Mesendoderm (in vitro differentiated cells): Measurements from ENCODE around the gene GDAP1L1.
"Not testable (repeated sequence)": the region's sequence is repeated elsewhere in the genome, so short reads cannot be mapped to it uniquely, and the experiment has no call there.

Experiments used
- DNase-seq: peaks from one replicate; pipeline ENCODE4 v3.0.0; 2013
- H2AK5ac ChIP-seq: 2 replicates; pipeline ENCODE4 v1.6.1; 2013; ENCODE audit warnings: low read length, inconsistent platforms
- H2BK120ac ChIP-seq: 2 replicates; pipeline ENCODE4 v1.6.1; 2013; ENCODE audit warnings: low read depth, mild to moderate bottlenecking, low read length, moderate library complexity, mixed read lengths
- H2BK15ac ChIP-seq: replicated peaks from 2 replicates; pipeline ENCODE4 v1.6.1; 2013; ENCODE audit warnings: low read depth, mild to moderate bottlenecking, moderate library complexity
- H2BK5ac ChIP-seq: 2 replicates; pipeline ENCODE4 v1.6.1; 2013; ENCODE audit warnings: low read length, inconsistent platforms
- H3K18ac ChIP-seq: 2 replicates; pipeline ENCODE4 v1.6.1; 2013; ENCODE audit warnings: mild to moderate bottlenecking, low read length, mixed read lengths
- H3K23ac ChIP-seq: one replicate; pipeline ENCODE4 v1.6.1; 2013; ENCODE audit warnings: low read length
- H3K27ac ChIP-seq: 2 replicates; pipeline ENCODE4 v1.5.1; 2013; ENCODE audit warnings: low read depth, mild to moderate bottlenecking, inconsistent platforms, low read length, moderate library complexity
- H3K27me3 ChIP-seq: 2 replicates; pipeline ENCODE4 v1.6.1; 2013; ENCODE audit warnings: low read length, control low read depth, mild to moderate bottlenecking, inconsistent platforms; ENCODE audit not compliant: insufficient read depth, poor library complexity
- H3K36me3 ChIP-seq: 2 replicates; pipeline ENCODE4 v1.6.1; 2013; ENCODE audit warnings: low read length, inconsistent platforms; ENCODE audit not compliant: control insufficient read depth, insufficient read depth
- H3K4ac ChIP-seq: one replicate; pipeline ENCODE4 v1.6.1; 2013; ENCODE audit warnings: low read depth, mild to moderate bottlenecking, low read length, moderate library complexity
- H3K4me1 ChIP-seq: 2 replicates; pipeline ENCODE4 v1.6.1; 2013; ENCODE audit warnings: low read depth, low read length, inconsistent platforms; ENCODE audit not compliant: control insufficient read depth
- H3K4me2 ChIP-seq: 2 replicates; pipeline ENCODE4 v1.6.1; 2013; ENCODE audit warnings: low read length
- H3K4me3 ChIP-seq: 2 replicates; pipeline ENCODE4 v1.5.1; 2013; ENCODE audit warnings: mild to moderate bottlenecking, low read length
- H3K56ac ChIP-seq: one replicate; pipeline ENCODE4 v1.6.1; 2013; ENCODE audit warnings: low read length
- H3K79me1 ChIP-seq: 2 replicates; pipeline ENCODE4 v1.6.1; 2013; ENCODE audit warnings: low read length, inconsistent platforms
- H3K79me2 ChIP-seq: 2 replicates; pipeline ENCODE4 v1.6.1; 2013; ENCODE audit warnings: mild to moderate bottlenecking, low read length; ENCODE audit not compliant: control insufficient read depth, insufficient read depth
- H3K9ac ChIP-seq: 2 replicates; pipeline ENCODE4 v1.6.1; 2013; ENCODE audit warnings: low read length, inconsistent platforms
- H4K5ac ChIP-seq: one replicate; pipeline ENCODE4 v1.6.1; 2013; ENCODE audit warnings: low read length
- H4K8ac ChIP-seq: one replicate; pipeline ENCODE4 v1.6.1; 2013; ENCODE audit warnings: low read depth, mild to moderate bottlenecking, control low read depth, low read length, moderate library complexity
- WGBS: extraction: QIAGEN DNeasy Blood & Tissue Kit; methylation state at CpG from one replicate; pipeline ENCODE4 v1.1.7; 2013; ENCODE audit warnings: low lambda C conversion rate, missing lambda C conversion rate; ENCODE audit not compliant: insufficient coverage; ENCODE audit errors: extremely low coverage; 5-methylcytosine and 5-hydroxymethylcytosine counted together

The GDAP1L1 gene

DNA sequence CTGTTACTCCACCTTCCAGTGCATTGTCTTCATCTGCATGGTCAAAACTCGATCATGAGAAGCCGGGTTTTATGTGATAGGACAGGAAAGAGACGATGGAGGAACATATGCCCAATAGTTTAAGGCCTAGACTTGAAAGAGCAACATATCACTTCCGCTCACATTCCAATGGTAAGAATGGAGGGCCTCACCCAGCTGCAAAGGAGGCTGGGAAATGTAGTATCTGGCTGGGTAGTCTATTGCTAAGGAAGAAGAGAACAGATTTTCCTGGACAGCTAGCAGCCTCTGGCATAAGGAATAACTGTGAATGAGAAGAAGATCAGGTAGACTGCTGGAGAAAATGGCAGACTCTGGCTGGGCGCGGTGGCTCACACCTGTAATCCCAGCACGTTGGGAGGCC lies 44.6 kb downstream of the GDAP1L1 start:
- Histone ChIP-seq H2AK5ac (no peak overlapping the region), H3K9ac (no peak overlapping the region), H3K27ac (no peak overlapping the region), H3K23ac (no peak overlapping the region), H3K4ac (no peak overlapping the region), H2BK5ac (no peak overlapping the region), H3K36me3 (no peaks in the 10 kb centered on the region), H2BK120ac (no peak overlapping the region), H4K8ac (no peak overlapping the region), H4K5ac (no peak overlapping the region), H2BK15ac (no peak overlapping the region), H3K4me2 (no peak overlapping the region), H3K4me3 (no peak overlapping the region), H3K4me1 (no peaks in the 10 kb centered on the region), H3K56ac (no peak overlapping the region), H3K27me3 (no peaks in the 10 kb centered on the region), H3K79me2 (no peaks in the 10 kb centered on the region), H3K18ac (no peak overlapping the region), H3K79me1 (no peaks in the 10 kb centered on the region)
- DNase-seq = peak; percentile 19
- no CpG with 5 or more reads among the region's 7 CpGs for WGBS

DNA sequence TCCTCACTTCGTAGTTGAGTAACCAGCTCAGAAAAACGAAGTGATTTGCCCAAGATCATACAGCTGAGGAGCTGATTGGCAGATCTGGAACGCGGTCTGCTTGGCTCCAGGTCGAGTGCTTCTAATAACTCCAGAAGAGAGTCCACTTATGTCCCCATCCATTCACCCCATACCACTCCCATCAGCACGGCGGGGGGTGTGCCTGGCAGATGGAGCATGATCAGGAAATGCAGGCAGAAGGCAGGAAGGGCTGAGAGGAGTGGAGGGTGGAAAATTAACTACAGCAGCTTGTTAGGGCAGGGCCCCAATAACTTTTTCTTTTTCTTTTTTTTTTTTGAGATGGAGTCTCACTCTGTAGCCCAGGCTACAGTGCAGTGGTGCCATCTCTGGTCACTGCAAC lies 48.9 kb downstream of the GDAP1L1 start:
- H3K9ac ChIP-seq = no peak overlapping the region
- H3K79me2 ChIP-seq = no peaks in the 10 kb centered on the region

DNA sequence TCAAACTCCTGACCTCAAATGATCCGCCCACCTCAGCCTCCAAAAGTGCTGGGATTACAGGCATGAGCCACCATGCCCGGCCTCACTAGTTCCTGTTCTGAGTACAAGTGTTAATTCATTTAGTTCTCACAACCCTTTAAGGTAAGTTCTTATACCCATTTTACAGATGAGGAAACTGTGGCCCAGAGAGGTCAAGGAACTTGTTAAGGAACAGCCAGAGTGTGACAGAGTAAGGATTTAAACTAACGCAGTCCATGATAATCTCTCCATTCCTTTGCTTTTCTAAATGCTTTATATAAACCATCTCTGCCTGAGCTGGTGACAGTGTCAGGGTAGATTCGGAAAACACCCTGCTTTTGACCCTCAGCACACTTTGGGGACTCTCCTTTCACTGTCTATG lies 50.6 kb downstream of the GDAP1L1 start:
- H2BK120ac ChIP-seq = no peak overlapping the region
- H3K18ac ChIP-seq = no peak overlapping the region
- no peak overlapping the region for H3K9ac ChIP-seq
- no peak overlapping the region for H3K23ac ChIP-seq
- no peak for DNase-seq
- no peaks in the 10 kb centered on the region for H3K27me3 ChIP-seq
- no peak overlapping the region for H3K27ac ChIP-seq
- no peak overlapping the region for H3K56ac ChIP-seq
- no peak overlapping the region for H3K4me3 ChIP-seq
- H3K79me1 ChIP-seq = no peaks in the 10 kb centered on the region
- no peaks in the 10 kb centered on the region for H3K36me3 ChIP-seq
- no peak overlapping the region for H3K4ac ChIP-seq
- H2BK5ac ChIP-seq = no peak overlapping the region
- H4K5ac ChIP-seq = no peak overlapping the region
- no peaks in the 10 kb centered on the region for H3K79me2 ChIP-seq
- no peaks in the 10 kb centered on the region for H3K4me1 ChIP-seq
- no CpG with 5 or more reads among the region's 4 CpGs for WGBS
- H3K4me2 ChIP-seq = no peak overlapping the region
- no peak overlapping the region for H2AK5ac ChIP-seq
- H4K8ac ChIP-seq = no peak overlapping the region
- no peak overlapping the region for H2BK15ac ChIP-seq

More for the DNA sequence above, 48.9 kb downstream of the GDAP1L1 start:
- Histone ChIP-seq H3K27me3 (no peaks in the 10 kb centered on the region), H2AK5ac (no peak overlapping the region), H4K8ac (no peak overlapping the region), H3K23ac (no peak overlapping the region), H2BK15ac (no peak overlapping the region), H2BK120ac (no peak overlapping the region), H4K5ac (no peak overlapping the region), H3K4me3 (no peak overlapping the region), H3K36me3 (no peaks in the 10 kb centered on the region), H3K4ac (no peak overlapping the region), H3K18ac (no peak overlapping the region), H3K27ac (no peak overlapping the region), H3K4me2 (no peak overlapping the region), H3K56ac (no peak overlapping the region), H2BK5ac (no peak overlapping the region), H3K4me1 (no peaks in the 10 kb centered on the region), H3K79me1 (no peaks in the 10 kb centered on the region)
- no CpG with 5 or more reads among the region's 7 CpGs for WGBS
- no peak for DNase-seq

DNA sequence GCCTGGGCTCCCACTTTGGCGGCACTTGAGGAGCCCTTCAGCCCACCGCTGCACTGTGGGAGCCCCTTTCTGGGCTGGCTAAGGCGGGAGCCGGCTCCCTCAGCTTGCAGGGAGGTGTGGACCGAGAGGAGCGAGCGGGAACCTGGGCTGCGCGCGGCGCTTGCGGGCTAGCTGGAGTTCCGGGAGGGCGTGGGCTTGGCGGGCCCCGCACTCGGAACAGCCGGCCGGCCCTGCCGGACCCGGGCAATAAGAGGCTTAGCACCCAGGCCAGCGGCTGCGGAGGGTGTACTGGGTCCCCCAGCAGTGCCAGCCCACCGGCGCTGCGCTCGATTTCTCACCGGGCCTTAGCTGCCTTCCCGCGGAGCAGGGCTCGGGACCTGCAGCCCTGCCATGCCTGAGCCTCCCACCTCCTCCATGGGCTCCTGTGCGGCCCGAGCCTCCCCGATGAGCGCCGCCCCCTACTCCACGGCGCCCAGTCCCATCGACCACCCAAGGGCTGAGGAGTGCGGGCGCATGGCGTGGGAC lies 52.0 kb downstream of the GDAP1L1 start:
- H3K4me2 ChIP-seq, H3K79me2 ChIP-seq, H2BK15ac ChIP-seq, H3K23ac ChIP-seq, H3K9ac ChIP-seq, H2BK5ac ChIP-seq, H3K36me3 ChIP-seq, H3K56ac ChIP-seq, H3K4me3 ChIP-seq, H3K18ac ChIP-seq, H3K27ac ChIP-seq, H3K4me1 ChIP-seq, H2AK5ac ChIP-seq, H4K8ac ChIP-seq, H4K5ac ChIP-seq, H3K4ac ChIP-seq, H3K79me1 ChIP-seq, DNase-seq, H2BK120ac ChIP-seq, H3K27me3 ChIP-seq: not testable (repeated sequence)
- no CpG with 5 or more reads among the region's 42 CpGs for WGBS

DNA sequence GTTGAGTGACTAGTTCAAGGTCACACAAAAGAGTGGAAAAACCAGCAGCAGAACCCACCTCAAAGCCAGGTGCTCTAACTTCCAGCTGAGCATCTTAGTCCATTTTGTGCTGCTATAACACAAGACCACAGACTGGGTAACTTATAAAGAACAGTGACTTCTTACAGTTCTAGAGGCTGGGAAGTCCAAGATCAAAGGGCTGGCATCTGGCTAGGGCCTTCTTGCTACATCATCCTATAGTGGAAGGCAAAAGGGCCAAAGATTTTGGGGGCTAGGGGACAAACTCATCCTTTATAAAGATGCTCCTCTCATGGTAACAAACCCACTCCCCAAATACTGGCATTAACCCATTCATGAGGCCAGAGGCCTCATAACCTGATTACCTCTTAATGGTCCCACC lies 54.2 kb downstream of the GDAP1L1 start:
- Histone ChIP-seq H3K79me2 (no peaks in the 10 kb centered on the region), H2BK5ac (no peak overlapping the region), H3K4me2 (no peak overlapping the region), H3K4me3 (no peak overlapping the region), H3K4me1 (no peaks in the 10 kb centered on the region), H3K36me3 (no peaks in the 10 kb centered on the region), H3K56ac (no peak overlapping the region), H3K9ac (no peak overlapping the region), H2BK120ac (no peak overlapping the region), H3K18ac (no peak overlapping the region), H2BK15ac (no peak overlapping the region), H2AK5ac (no peak overlapping the region), H3K27me3 (no peaks in the 10 kb centered on the region), H3K27ac (no peak overlapping the region), H4K8ac (no peak overlapping the region), H3K79me1 (no peaks in the 10 kb centered on the region), H3K23ac (no peak overlapping the region), H4K5ac (no peak overlapping the region), H3K4ac (no peak overlapping the region)
- no peak for DNase-seq

DNA sequence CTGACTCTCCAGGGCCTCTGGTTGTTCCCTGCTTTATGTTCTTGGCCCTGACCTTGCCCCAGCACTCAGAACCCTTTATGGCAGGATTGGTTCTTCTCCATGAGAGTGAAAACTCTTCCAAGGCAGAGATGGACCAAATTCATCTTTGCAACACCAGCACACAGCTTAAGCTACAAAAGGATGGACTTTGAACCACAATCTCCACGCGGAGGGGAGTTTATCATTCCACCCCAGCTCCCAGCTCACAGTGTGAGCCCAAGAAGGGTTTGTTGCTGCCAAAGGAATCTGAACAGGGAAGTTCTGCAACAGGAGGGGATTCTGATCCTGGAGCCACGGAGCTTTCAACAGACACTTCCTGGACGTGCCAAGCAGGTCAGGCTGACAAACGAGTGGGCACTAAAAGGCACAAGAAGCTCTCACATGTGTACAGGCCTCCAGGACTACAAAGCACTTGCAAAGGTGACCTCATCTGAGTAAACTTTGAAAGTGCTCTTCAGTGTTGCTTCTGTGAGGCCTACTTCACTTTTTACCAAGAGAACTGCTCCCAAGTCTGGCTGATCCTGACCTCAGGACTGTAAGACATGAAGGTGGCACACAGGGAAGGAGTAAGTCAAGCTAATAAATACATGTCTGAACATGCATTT lies 55.0 kb downstream of the GDAP1L1 start:
- Histone ChIP-seq H3K4me1 (no peaks in the 10 kb centered on the region), H3K36me3 (no peaks in the 10 kb centered on the region), H3K27me3 (no peaks in the 10 kb centered on the region), H3K4ac (no peak overlapping the region), H4K5ac (no peak overlapping the region), H3K79me2 (no peaks in the 10 kb centered on the region), H3K4me2 (no peak overlapping the region), H3K4me3 (no peak overlapping the region), H3K9ac (no peak overlapping the region), H2AK5ac (no peak overlapping the region), H3K18ac (no peak overlapping the region), H2BK15ac (no peak overlapping the region), H3K27ac (no peak overlapping the region), H3K56ac (no peak overlapping the region), H2BK5ac (no peak overlapping the region), H3K79me1 (no peaks in the 10 kb centered on the region), H4K8ac (no peak overlapping the region), H2BK120ac (no peak overlapping the region), H3K23ac (no peak overlapping the region)
- DNase-seq = no peak
- no CpG with 5 or more reads among the region's 5 CpGs for WGBS
